H1 (cell line): ENCODE results near the gene POLN. TPM values are rescaled to one million over a fixed set of nuclear protein-coding genes. Genes with fewer than 3 reads are reported as not detected.

Source experiments
- ASH2L ChIP-seq: fragments of 200-600, 300-600 bp; sonication (generic); IDR thresholded peaks from one replicate; pipeline ENCODE4 v1.7.1; 2017; ENCODE audit warnings: low read length
- CHD2 ChIP-seq: IDR thresholded peaks from 2 replicates; pipeline ENCODE4 v1.6.1; 2012; ENCODE audit warnings: low read length, improper control_type of control experiment
- CHD7 ChIP-seq: fragments of 300-600 bp; sonication (generic); IDR thresholded peaks from 2 replicates; pipeline ENCODE4 v1.7.1; 2012; ENCODE audit warnings: low read length, moderate library complexity, mild to moderate bottlenecking, inconsistent platforms; ENCODE audit not compliant: insufficient replicate concordance
- GTF2F1 ChIP-seq: IDR thresholded peaks from 2 replicates; pipeline ENCODE4 v1.6.1; 2012; ENCODE audit warnings: low read depth, low read length, improper control_type of control experiment, borderline replicate concordance
- HDAC2 ChIP-seq, 2 experiments: fragments of 300-600 bp in 1 of 2; sonication (generic) in 1 of 2; IDR thresholded peaks; 2 replicates each; pipeline ENCODE4 v1.6.1; 2011 to 2012; ENCODE audit warnings: low read depth in 2 of 2, low read length in 2 of 2, mild to moderate bottlenecking in 2 of 2, moderate library complexity in 2 of 2, borderline replicate concordance in 1 of 2, inconsistent platforms in 1 of 2
- POLR2AphosphoS5 ChIP-seq: IDR thresholded peaks from 2 replicates; pipeline ENCODE4 v1.6.1; 2011; ENCODE audit warnings: low read depth, low read length
- RNF2 ChIP-seq: fragments of 200-900, 300-1000 bp; sonication (generic); IDR thresholded peaks from 2 replicates; pipeline ENCODE4 v1.7.1; 2016; ENCODE audit warnings: borderline replicate concordance, low read depth, mild to moderate bottlenecking, antibody characterized with exemption, low read length; ENCODE audit not compliant: poor library complexity, severe bottlenecking; ENCODE audit errors: missing control alignments
- SIX5 ChIP-seq: IDR thresholded peaks from 2 replicates; pipeline ENCODE4 v1.6.1; 2011; ENCODE audit warnings: mild to moderate bottlenecking, low read depth, low read length
- SP2 ChIP-seq: IDR thresholded peaks from 2 replicates; pipeline ENCODE4 v1.6.1; 2012; ENCODE audit warnings: mild to moderate bottlenecking, low read length, inconsistent platforms
- YY1 ChIP-seq: IDR thresholded peaks from 2 replicates; pipeline ENCODE4 v1.6.1; 2011; ENCODE audit warnings: low read depth, mild to moderate bottlenecking, low read length
- polyA plus RNA-seq, 7 experiments: library from polyadenylated mRNA; depleted of rRNA in 3 of 7; stranded (reverse) in 5 of 7; unstranded in 2 of 7; fragments of >200 nt in 5 of 7; fragments of 200-250 nt in 2 of 7; gene quantifications; 1 replicate in 5 of 7; 2 replicates in 1 of 7; 4 replicates in 1 of 7; pipeline versions ENCODE4 v1.2.1 to v1.2.3, GENCODE V29; 2011 to 2013; ENCODE audit warnings: missing spikeins in 2 of 7, mixed read lengths in 2 of 7
- total RNA-seq: library from RNA; stranded (reverse); fragmentation: NEBNext Ultra II Directional; extraction: Animal tissue kit (Norgen Biotek cat#: 25700); gene quantifications from 2 replicates; pipeline ENCODE4 v1.2.1, GENCODE V29; 2021
- TF ChIP-seq, protein P1 (sequence below): IDR thresholded peaks from 2 replicates; pipeline ENCODE4 v1.6.1; 2011; ENCODE audit warnings: low read length, improper control_type of control experiment

Gene POLN
- total and polyA plus RNA-seq, 2 of the 8 experiments (the other 6 are each of a cell fraction or from before 2014, with no cell fraction given): 0.98 to 1.5 TPM

- TF ChIP-seq CHD7 (no peak), POLR2AphosphoS5 (no peak), HDAC2 (IDR thresholded peaks at IDR 0.05; ENCODE audit: borderline replicate concordance in 1 of 2, low read depth in 2 of 2, low read length in 2 of 2) (no peak), CHD2 (no peak), YY1 (no peak), SIX5 (no peak), SP2 (no peak), GTF2F1 (no peak), ASH2L (no peak), RNF2 (no peak)
- TF ChIP-seq, protein P1, sequence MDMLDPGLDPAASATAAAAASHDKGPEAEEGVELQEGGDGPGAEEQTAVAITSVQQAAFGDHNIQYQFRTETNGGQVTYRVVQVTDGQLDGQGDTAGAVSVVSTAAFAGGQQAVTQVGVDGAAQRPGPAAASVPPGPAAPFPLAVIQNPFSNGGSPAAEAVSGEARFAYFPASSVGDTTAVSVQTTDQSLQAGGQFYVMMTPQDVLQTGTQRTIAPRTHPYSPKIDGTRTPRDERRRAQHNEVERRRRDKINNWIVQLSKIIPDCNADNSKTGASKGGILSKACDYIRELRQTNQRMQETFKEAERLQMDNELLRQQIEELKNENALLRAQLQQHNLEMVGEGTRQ: no peak
These were observed 149.3 kb downstream of the POLN start (continued) for GRCh38 chr4:2092669-2093053.
